Nephron (organoid): ENCODE data around the gene JOSD1.
A peak's percentile ranks its signal among the peaks of the same experiment; 100 is the strongest.

Source experiments
- H3K27ac Mint-ChIP-seq, 3 experiments: 2 replicates each; pipeline ENCODE4 v1.8.0; 2020; ENCODE audit warnings: mixed read lengths in 3 of 3, mild to moderate bottlenecking in 2 of 3, moderate library complexity in 1 of 3
- H3K27me3 Mint-ChIP-seq: 2 replicates; pipeline ENCODE4 v1.8.0; 2021; ENCODE audit warnings: low read depth, mild to moderate bottlenecking, moderate library complexity, mixed read lengths
- H3K36me3 Mint-ChIP-seq: 2 replicates; pipeline ENCODE4 v1.8.0; 2020; ENCODE audit warnings: low read depth, mixed read lengths
- H3K4me1 Mint-ChIP-seq: 2 replicates; pipeline ENCODE4 v1.8.0; 2020; ENCODE audit warnings: mixed read lengths
- H3K4me3 Mint-ChIP-seq, 3 experiments: 2 replicates each; pipeline ENCODE4 v1.8.0; 2020; ENCODE audit warnings: mild to moderate bottlenecking in 3 of 3, mixed read lengths in 3 of 3, moderate library complexity in 2 of 3
- H3K9me3 Mint-ChIP-seq: 2 replicates; pipeline ENCODE4 v1.8.0; 2020; ENCODE audit warnings: mixed read lengths
- CTCF ChIP-seq, 3 experiments: fragments of 200-600 bp; sonication (generic); IDR thresholded peaks; one replicate each; pipeline ENCODE4 v1.5.0; 2021; ENCODE audit warnings: antibody characterized with exemption in 3 of 3; ENCODE audit not compliant: unreplicated experiment in 3 of 3

The JOSD1 gene

GRCh38 chr22:38727123-38727522, 26.4 kb upstream of the JOSD1 start:
- H3K9me3 Mint-ChIP-seq = no peaks in the 10 kb centered on the region
- no peak overlapping the region for H3K4me3 Mint-ChIP-seq
- H3K27ac Mint-ChIP-seq = no peak overlapping the region
- H3K36me3 Mint-ChIP-seq = peaks cover 81% of the 10 kb centered on the region
- no peak for TF ChIP-seq CTCF (IDR thresholded peaks at IDR 0.05; ENCODE audit: unreplicated experiment in 3 of 3)
- no peaks in the 10 kb centered on the region for H3K4me1 Mint-ChIP-seq
- no peaks in the 10 kb centered on the region for H3K27me3 Mint-ChIP-seq

- TF ChIP-seq CTCF (IDR thresholded peaks at IDR 0.05; ENCODE audit: unreplicated experiment in 3 of 3) = no peak
- Mint-ChIP-seq H3K27ac (no peak overlapping the region), H3K36me3 (peaks cover 89% of the 10 kb centered on the region), H3K9me3 (no peaks in the 10 kb centered on the region), H3K4me1 (no peaks in the 10 kb centered on the region), H3K4me3 (no peak overlapping the region), H3K27me3 (no peaks in the 10 kb centered on the region)
These were observed 25.3 kb upstream of the JOSD1 start for GRCh38 chr22:38725900-38726655.

GRCh38 chr22:38724926-38725571, 24.3 kb upstream of the JOSD1 start:
- peak; percentile 22 to 47 (median 23) for TF ChIP-seq CTCF (IDR thresholded peaks at IDR 0.05; ENCODE audit: unreplicated experiment in 3 of 3)
- Mint-ChIP-seq H3K4me1 (no peaks in the 10 kb centered on the region), H3K27me3 (no peaks in the 10 kb centered on the region), H3K36me3 (peaks cover 79% of the 10 kb centered on the region), H3K9me3 (no peaks in the 10 kb centered on the region), H3K4me3 (no peak overlapping the region), H3K27ac (no peak overlapping the region)

- Mint-ChIP-seq H3K4me3 (no peak overlapping the region), H3K4me1 (no peaks in the 10 kb centered on the region), H3K36me3 (peaks cover 74% of the 10 kb centered on the region), H3K27ac (no peak overlapping the region), H3K9me3 (no peaks in the 10 kb centered on the region), H3K27me3 (no peaks in the 10 kb centered on the region)
- no peak for TF ChIP-seq CTCF (IDR thresholded peaks at IDR 0.05; ENCODE audit: unreplicated experiment in 3 of 3)
These were observed 23.4 kb upstream of the JOSD1 start for GRCh38 chr22:38724176-38724575.

GRCh38 chr22:38721551-38721950, 20.8 kb upstream of the JOSD1 start:
- Mint-ChIP-seq H3K9me3 (no peaks in the 10 kb centered on the region), H3K27ac (no peak overlapping the region), H3K27me3 (no peaks in the 10 kb centered on the region), H3K4me3 (no peak overlapping the region), H3K36me3 (peaks cover 74% of the 10 kb centered on the region), H3K4me1 (peaks cover 22% of the 10 kb centered on the region)
- TF ChIP-seq CTCF (IDR thresholded peaks at IDR 0.05; ENCODE audit: unreplicated experiment in 3 of 3) = no peak

GRCh38 chr22:38720350-38720749, 19.6 kb upstream of the JOSD1 start:
- Mint-ChIP-seq H3K9me3 (no peaks in the 10 kb centered on the region), H3K27ac (no peak overlapping the region), H3K4me3 (no peak overlapping the region), H3K36me3 (peaks cover 65% of the 10 kb centered on the region), H3K4me1 (peaks cover 31% of the 10 kb centered on the region), H3K27me3 (no peaks in the 10 kb centered on the region)
- no peak for TF ChIP-seq CTCF (IDR thresholded peaks at IDR 0.05; ENCODE audit: unreplicated experiment in 3 of 3)
